ENCODE data around the gene SOWAHA. TPM values are rescaled to one million over a fixed set of nuclear protein-coding genes. Genes with fewer than 3 reads are reported as not detected.
A peak's percentile ranks its signal among the peaks of the same experiment; 100 is the strongest.

SOWAHA gene
- total and polyA plus RNA-seq, 2 donors (not counting 3 experiments of a cell fraction or from before 2014, with no cell fraction given), result not detected

DNA sequence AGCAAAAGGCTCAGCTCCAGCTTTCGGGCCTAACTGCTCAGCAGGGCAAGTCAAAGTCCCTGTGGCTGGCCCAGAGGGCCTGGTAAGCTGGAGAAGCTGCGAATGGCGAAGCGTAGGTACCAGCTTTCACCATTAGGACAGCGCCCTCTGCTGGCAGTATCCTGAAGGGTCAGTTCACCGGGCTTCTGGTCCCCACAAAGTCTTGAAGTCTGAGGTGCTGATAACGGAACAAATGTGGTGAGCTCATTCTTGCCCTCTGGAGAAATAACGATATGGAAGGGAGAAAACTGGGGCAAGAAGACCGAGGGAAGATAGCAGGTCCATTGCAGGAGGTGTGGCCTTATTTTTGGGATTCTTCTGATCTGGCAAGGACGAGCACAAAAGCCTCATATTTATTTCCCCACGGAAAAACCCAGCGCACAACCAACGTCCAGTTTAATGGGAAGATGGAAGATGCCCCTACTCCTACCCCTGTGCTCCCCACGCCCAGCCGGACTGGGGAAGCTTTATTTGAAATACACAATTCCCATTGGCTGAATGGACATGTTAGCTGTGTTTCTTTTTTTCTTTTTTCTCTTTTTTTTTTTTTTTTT lies 7.2 kb downstream of the SOWAHA start:
- no peaks in the 10 kb centered on the region for H3K9me1 ChIP-seq (replicated peaks; ENCODE audit: control insufficient read depth, extremely low read depth, insufficient read depth, low read length)
- no peaks in the 10 kb centered on the region for H3K79me2 ChIP-seq (ENCODE audit: control insufficient read depth, insufficient read depth, low read length)
- TF ChIP-seq, protein P1, sequence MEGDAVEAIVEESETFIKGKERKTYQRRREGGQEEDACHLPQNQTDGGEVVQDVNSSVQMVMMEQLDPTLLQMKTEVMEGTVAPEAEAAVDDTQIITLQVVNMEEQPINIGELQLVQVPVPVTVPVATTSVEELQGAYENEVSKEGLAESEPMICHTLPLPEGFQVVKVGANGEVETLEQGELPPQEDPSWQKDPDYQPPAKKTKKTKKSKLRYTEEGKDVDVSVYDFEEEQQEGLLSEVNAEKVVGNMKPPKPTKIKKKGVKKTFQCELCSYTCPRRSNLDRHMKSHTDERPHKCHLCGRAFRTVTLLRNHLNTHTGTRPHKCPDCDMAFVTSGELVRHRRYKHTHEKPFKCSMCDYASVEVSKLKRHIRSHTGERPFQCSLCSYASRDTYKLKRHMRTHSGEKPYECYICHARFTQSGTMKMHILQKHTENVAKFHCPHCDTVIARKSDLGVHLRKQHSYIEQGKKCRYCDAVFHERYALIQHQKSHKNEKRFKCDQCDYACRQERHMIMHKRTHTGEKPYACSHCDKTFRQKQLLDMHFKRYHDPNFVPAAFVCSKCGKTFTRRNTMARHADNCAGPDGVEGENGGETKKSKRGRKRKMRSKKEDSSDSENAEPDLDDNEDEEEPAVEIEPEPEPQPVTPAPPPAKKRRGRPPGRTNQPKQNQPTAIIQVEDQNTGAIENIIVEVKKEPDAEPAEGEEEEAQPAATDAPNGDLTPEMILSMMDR (IDR thresholded peaks at IDR 0.05; ENCODE audit: extremely low read depth in 1 of 2, insufficient read depth in 1 of 2, low read depth in 1 of 2, low read length in 2 of 2), result peak; percentile 78 to 91
- no peak for TF ChIP-seq GATA2 (IDR thresholded peaks at IDR 0.05; ENCODE audit: insufficient read depth, insufficient read length, low read depth, low read length)
- H3K27ac ChIP-seq (ENCODE audit: insufficient read depth, low read depth, low read length), result no peak overlapping the region
- peaks cover 2% of the 10 kb centered on the region for H3K4me1 ChIP-seq (ENCODE audit: control insufficient read depth, extremely low read depth, insufficient read depth, low read length)
- dilution Hi-C loops (cut with MboI; ENCODE audit: extremely low pct_ligation_motif_present, low sequenced_read_pairs), result no loop called here
- intact Hi-C loops (cut with micrococcal nuclease), result loop anchor here (1.0 to 10.0 kb wide), 7 partner anchors 43 to 525 kb away; partner anchors contain the start of genes SEPTIN8 and SLC22A4
- H2AFZ ChIP-seq (ENCODE audit: low read depth, low read length), result peak overlapping the region; percentile 39
- no peak overlapping the region for H3K4me3 ChIP-seq (replicated peaks in 1 of 3; ENCODE audit: insufficient read depth in 1 of 3, low read depth in 1 of 3, low read length in 3 of 3)
- H3K4me2 ChIP-seq (ENCODE audit: insufficient read depth, low read length), result no peak overlapping the region
- CTCF ChIA-PET, result interaction anchor here (0.7 to 5.9 kb wide), 69 partner anchors 9 to 640 kb away, joined by 3 to 179 read pairs (median 5); partner anchors contain the start of genes CCNI2, IRF1, KIF3A and SEPTIN8
- POLR2A ChIA-PET, result interaction anchor here (0.7 kb wide), 1 partner anchor 204 kb away, joined by 8 read pairs; no protein-coding TSS in a partner anchor
- H3K27me3 ChIP-seq (ENCODE audit: control insufficient read depth in 2 of 2, insufficient read depth in 2 of 2, low read length in 2 of 2), result no peaks in the 10 kb centered on the region
- H3K9me3 ChIP-seq (replicated peaks; ENCODE audit: control insufficient read depth, insufficient read depth, low read length), result no peaks in the 10 kb centered on the region
- peak; percentile 87 for DNase-seq (ENCODE audit: low read depth, low spot score)
- FAIRE-seq, result peak; percentile 98
- H4K20me1 ChIP-seq (replicated peaks; ENCODE audit: control insufficient read depth, extremely low read depth, insufficient read depth, low read length), result no peaks in the 10 kb centered on the region
- BruUV-seq (replicated peaks), result no TSS peak
- H3K36me3 ChIP-seq (ENCODE audit: control insufficient read depth in 2 of 2, extremely low read depth in 1 of 2, insufficient read depth in 2 of 2, low read length in 2 of 2), result peaks cover 1 to 4% of the 10 kb centered on the region in 2 experiments
- H3K9ac ChIP-seq (replicated peaks; ENCODE audit: extremely low read depth, insufficient read depth, low read length), result no peak overlapping the region

DNA sequence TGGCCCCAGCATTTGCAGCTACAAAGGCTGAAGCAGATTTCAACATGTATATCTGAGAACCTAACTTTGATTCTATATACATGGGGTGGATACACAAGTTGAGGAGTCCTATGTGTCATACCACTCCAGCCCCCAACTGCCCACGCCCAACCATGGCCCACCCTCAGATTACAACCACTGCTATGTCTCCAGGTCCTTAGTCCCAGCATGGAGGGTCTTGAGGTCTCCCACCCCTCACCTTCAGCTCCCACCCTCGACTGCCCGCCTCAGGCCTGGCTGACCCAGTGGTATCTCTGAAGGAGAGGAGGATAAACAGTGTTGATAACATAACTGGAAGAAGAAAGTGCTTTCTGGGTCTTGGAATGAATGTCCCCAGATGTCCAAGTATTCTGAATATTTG lies 8.2 kb downstream of the SOWAHA start:
- H3K9me1 ChIP-seq (replicated peaks; ENCODE audit: control insufficient read depth, extremely low read depth, insufficient read depth, low read length), result no peaks in the 10 kb centered on the region
- H3K4me2 ChIP-seq (ENCODE audit: insufficient read depth, low read length), result no peak overlapping the region
- H3K36me3 ChIP-seq (ENCODE audit: control insufficient read depth in 2 of 2, extremely low read depth in 1 of 2, insufficient read depth in 2 of 2, low read length in 2 of 2), result peaks cover 2 to 4% of the 10 kb centered on the region in 2 experiments
- no peak overlapping the region for H3K9ac ChIP-seq (replicated peaks; ENCODE audit: extremely low read depth, insufficient read depth, low read length)
- ChIA-PET POLR2A (no interaction called here), CTCF (interaction anchor here (1.0 to 5.9 kb wide), 11 partner anchors 8 to 434 kb away, joined by 3 to 179 read pairs (median 17); partner anchors contain the start of genes KIF3A and SHROOM1)
- FAIRE-seq, result no peak
- dilution Hi-C loops (cut with MboI; ENCODE audit: extremely low pct_ligation_motif_present, low sequenced_read_pairs) (no loop called here), intact Hi-C loops (cut with micrococcal nuclease) (loop anchor here (2.0 to 10.0 kb wide), 4 partner anchors 45 to 527 kb away; partner anchors contain the start of genes SEPTIN8 and SLC22A4)
- no peaks in the 10 kb centered on the region for H3K9me3 ChIP-seq (replicated peaks; ENCODE audit: control insufficient read depth, insufficient read depth, low read length)
- H3K79me2 ChIP-seq (ENCODE audit: control insufficient read depth, insufficient read depth, low read length), result no peaks in the 10 kb centered on the region
- no TSS peak for BruUV-seq (replicated peaks)
- H3K27ac ChIP-seq (ENCODE audit: insufficient read depth, low read depth, low read length), result no peak overlapping the region
- H4K20me1 ChIP-seq (replicated peaks; ENCODE audit: control insufficient read depth, extremely low read depth, insufficient read depth, low read length), result no peaks in the 10 kb centered on the region
- H3K4me3 ChIP-seq (replicated peaks in 1 of 3; ENCODE audit: insufficient read depth in 1 of 3, low read depth in 1 of 3, low read length in 3 of 3), result no peak overlapping the region
- H3K27me3 ChIP-seq (ENCODE audit: control insufficient read depth in 2 of 2, insufficient read depth in 2 of 2, low read length in 2 of 2), result no peaks in the 10 kb centered on the region
- no peak for DNase-seq (ENCODE audit: low read depth, low spot score)
- H3K4me1 ChIP-seq (ENCODE audit: control insufficient read depth, extremely low read depth, insufficient read depth, low read length), result peaks cover 2% of the 10 kb centered on the region
- no peak overlapping the region for H2AFZ ChIP-seq (ENCODE audit: low read depth, low read length)
- TF ChIP-seq, protein P2, sequence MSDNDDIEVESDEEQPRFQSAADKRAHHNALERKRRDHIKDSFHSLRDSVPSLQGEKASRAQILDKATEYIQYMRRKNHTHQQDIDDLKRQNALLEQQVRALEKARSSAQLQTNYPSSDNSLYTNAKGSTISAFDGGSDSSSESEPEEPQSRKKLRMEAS (IDR thresholded peaks at IDR 0.05; ENCODE audit: insufficient read depth, insufficient read length), result no peak

All from endothelial cell of umbilical vein (primary cell).